H1 (cell line): ENCODE data around the gene SCMH1. TPM values are rescaled to one million over a fixed set of nuclear protein-coding genes. Genes with fewer than 3 reads are reported as not detected.

Experiments
- CTCF ChIA-PET: fragments of 300-600 bp; sonication (Branson Sonifier 250); formaldehyde crosslinking; loops from one replicate; lab custom pipeline; 2021; ENCODE audit not compliant: partially characterized antibody; lab: Charles Lee
- POLR2A ChIA-PET: fragments of 300-600 bp; sonication (Branson Sonifier 250); formaldehyde crosslinking; loops from one replicate; lab custom pipeline; 2021; ENCODE audit warnings: inconsistent platforms; ENCODE audit not compliant: partially characterized antibody; lab: Charles Lee
- DNase-seq, 2 experiments: peaks; one replicate each; pipeline versions ENCODE4 v3.0.0 to v3.0.0-alpha.2; 2010 to 2022; ENCODE audit warnings: low spot score in 2 of 2, low read depth in 1 of 2, mixed read lengths in 1 of 2
- FAIRE-seq: peaks from 2 replicates; lab custom pipeline; 2011; peaks lifted over from hg19 to GRCh38; lab: Jason Lieb, UNC
- H2AFZ ChIP-seq: 2 replicates; pipeline ENCODE4 v1.8.1; 2012; ENCODE audit warnings: low read length, inconsistent platforms
- H2AK5ac ChIP-seq: 2 replicates; pipeline ENCODE4 v1.6.1; 2013; ENCODE audit warnings: low read depth, low read length
- H2BK120ac ChIP-seq: replicated peaks from 2 replicates; pipeline ENCODE3; 2013; ENCODE audit warnings: low read depth, low read length, inconsistent platforms
- H2BK12ac ChIP-seq: 2 replicates; pipeline ENCODE4 v1.6.1; 2013; ENCODE audit warnings: low read depth, low read length
- H2BK15ac ChIP-seq: 2 replicates; pipeline ENCODE4 v1.6.1; 2013; ENCODE audit warnings: low read length
- H2BK20ac ChIP-seq: 2 replicates; pipeline ENCODE4 v1.6.1; 2013; ENCODE audit warnings: low read length
- H2BK5ac ChIP-seq: 2 replicates; pipeline ENCODE4 v1.6.1; 2013; ENCODE audit warnings: low read depth, low read length
- H3K14ac ChIP-seq: 2 replicates; pipeline ENCODE4 v1.6.1; 2013; ENCODE audit warnings: inconsistent platforms; ENCODE audit not compliant: insufficient read length
- H3K18ac ChIP-seq: 2 replicates; pipeline ENCODE4 v1.6.1; 2013; ENCODE audit warnings: low read length; ENCODE audit errors: extremely low read depth
- H3K23ac ChIP-seq: 2 replicates; pipeline ENCODE4 v1.6.1; 2013; ENCODE audit warnings: inconsistent platforms; ENCODE audit not compliant: insufficient read length
- H3K23me2 ChIP-seq: 2 replicates; pipeline ENCODE4 v1.6.1; 2013; ENCODE audit warnings: low read depth, low read length
- H3K27ac ChIP-seq: 2 replicates; pipeline ENCODE4 v1.6.1; 2011; ENCODE audit warnings: low read depth, low read length, inconsistent platforms
- H3K27me3 ChIP-seq, 4 experiments: replicated peaks in 1 of 4; 1 replicate in 1 of 4; 2 replicates in 3 of 4; pipeline versions ENCODE4 v1.6.1 to v1.8.1; 2011 to 2013; ENCODE audit warnings: low read length in 3 of 4, mild to moderate bottlenecking in 3 of 4, inconsistent platforms in 2 of 4, mixed read lengths in 2 of 4, moderate library complexity in 1 of 4; ENCODE audit not compliant: control insufficient read depth in 3 of 4, insufficient read depth in 3 of 4; ENCODE audit errors: extremely low read depth in 1 of 4
- H3K36me3 ChIP-seq, 4 experiments: 2 replicates each; pipeline versions ENCODE4 v1.6.1 to v1.8.1; 2011 to 2013; ENCODE audit warnings: mild to moderate bottlenecking in 4 of 4, low read length in 3 of 4, moderate library complexity in 2 of 4, control low read depth in 1 of 4, inconsistent platforms in 1 of 4; ENCODE audit not compliant: insufficient read depth in 4 of 4, control insufficient read depth in 2 of 4
- H3K4ac ChIP-seq: replicated peaks from 2 replicates; pipeline ENCODE3; 2013; ENCODE audit warnings: low read length, low read depth, mixed read lengths, inconsistent platforms; ENCODE audit not compliant: insufficient read length
- H3K4me1 ChIP-seq, 4 experiments: replicated peaks in 1 of 4; 1 replicate in 1 of 4; 2 replicates in 3 of 4; pipeline versions ENCODE4 v1.6.1 to v1.8.1; 2011 to 2013; ENCODE audit warnings: low read length in 3 of 4, inconsistent platforms in 2 of 4, mixed read lengths in 1 of 4; ENCODE audit not compliant: insufficient read depth in 4 of 4, control insufficient read depth in 3 of 4
- H3K4me2 ChIP-seq, 2 experiments: 2 replicates each; pipeline versions ENCODE4 v1.6.1 to v1.8.1; 2011 to 2013; ENCODE audit warnings: low read depth in 2 of 2, low read length in 2 of 2, control low read depth in 1 of 2, inconsistent platforms in 1 of 2, mild to moderate bottlenecking in 1 of 2; ENCODE audit not compliant: insufficient read depth in 1 of 2
- H3K4me3 ChIP-seq, 4 experiments: fragments of 200-600, 300-600 bp in 1 of 4; sonication (generic), shearing (Covaris generic), sonication (Bioruptor Twin) in 1 of 4; 2 replicates each; pipeline versions ENCODE4 v1.5.1 to v1.8.1; 2011 to 2016; ENCODE audit warnings: low read length in 4 of 4, low read depth in 3 of 4, control low read depth in 2 of 4, inconsistent platforms in 2 of 4, mild to moderate bottlenecking in 2 of 4, mixed read lengths in 1 of 4, moderate library complexity in 1 of 4; ENCODE audit not compliant: insufficient read depth in 2 of 4; ENCODE audit errors: extremely low read depth in 1 of 4
- H3K56ac ChIP-seq: replicated peaks from 2 replicates; pipeline ENCODE3; 2013; ENCODE audit warnings: low read depth, mild to moderate bottlenecking, mixed read lengths, low read length, inconsistent platforms; ENCODE audit not compliant: insufficient read length
- H3K79me1 ChIP-seq: 2 replicates; pipeline ENCODE4 v1.6.1; 2013; ENCODE audit warnings: low read depth, low read length, control low read depth
- H3K79me2 ChIP-seq, 2 experiments: 2 replicates each; pipeline versions ENCODE4 v1.6.1 to v1.8.1; 2012 to 2013; ENCODE audit warnings: low read length in 2 of 2, mild to moderate bottlenecking in 2 of 2, inconsistent platforms in 1 of 2; ENCODE audit not compliant: insufficient read depth in 2 of 2, control insufficient read depth in 1 of 2
- H3K9ac ChIP-seq, 4 experiments: replicated peaks in 1 of 4; 1 replicate in 1 of 4; 2 replicates in 3 of 4; pipeline versions ENCODE4 v1.6.1 to v1.8.1; 2011 to 2013; ENCODE audit warnings: low read depth in 3 of 4, low read length in 3 of 4, control low read depth in 2 of 4, mild to moderate bottlenecking in 2 of 4, moderate library complexity in 2 of 4, inconsistent platforms in 1 of 4; ENCODE audit errors: extremely low read depth in 1 of 4
- H3K9me3 ChIP-seq, 2 experiments: 2 replicates each; pipeline versions ENCODE4 v1.6.1 to v1.8.1; 2012 to 2013; ENCODE audit warnings: mild to moderate bottlenecking in 2 of 2, moderate library complexity in 2 of 2, control low read depth in 1 of 2, inconsistent platforms in 1 of 2, low read depth in 1 of 2, low read length in 1 of 2, mixed read lengths in 1 of 2; ENCODE audit not compliant: insufficient read depth in 2 of 2
- H4K20me1 ChIP-seq, 2 experiments: replicated peaks in 1 of 2; 2 replicates each; pipeline versions ENCODE3 to v1.8.1; 2011 to 2013; ENCODE audit warnings: inconsistent platforms in 2 of 2, low read length in 2 of 2, mild to moderate bottlenecking in 1 of 2; ENCODE audit not compliant: insufficient read depth in 2 of 2, control insufficient read depth in 1 of 2
- H4K5ac ChIP-seq: 2 replicates; pipeline ENCODE4 v1.6.1; 2013; ENCODE audit warnings: low read length, low read depth, mixed read lengths, inconsistent platforms; ENCODE audit not compliant: insufficient read length
- H4K8ac ChIP-seq: 2 replicates; pipeline ENCODE4 v1.8.0; 2013; ENCODE audit warnings: mild to moderate bottlenecking, moderate library complexity, low read length, inconsistent platforms; ENCODE audit not compliant: insufficient read depth; ENCODE audit errors: extremely low read depth
- H4K91ac ChIP-seq: replicated peaks from 2 replicates; pipeline ENCODE3; 2013; ENCODE audit warnings: low read length, mixed read lengths, inconsistent platforms; ENCODE audit not compliant: insufficient read length
- BCL11A ChIP-seq, 2 experiments: IDR thresholded peaks; one replicate each; pipeline ENCODE4 v1.6.1; 2011; ENCODE audit warnings: low read depth in 2 of 2, low read length in 2 of 2, mild to moderate bottlenecking in 2 of 2
- CREB1 ChIP-seq: IDR thresholded peaks from 2 replicates; pipeline ENCODE4 v1.6.1; 2012; ENCODE audit warnings: inconsistent platforms
- CTBP2 ChIP-seq: IDR thresholded peaks from 2 replicates; pipeline ENCODE4 v1.7.0; 2011; ENCODE audit warnings: borderline replicate concordance, mild to moderate bottlenecking, moderate library complexity, mixed read lengths, low read length; ENCODE audit not compliant: insufficient read depth, insufficient read length
- EGR1 ChIP-seq: IDR thresholded peaks from 2 replicates; pipeline ENCODE4 v1.6.1; 2011; ENCODE audit warnings: low read depth, low read length, borderline replicate concordance
- FOSL1 ChIP-seq: IDR thresholded peaks from 2 replicates; pipeline ENCODE4 v1.6.1; 2011; ENCODE audit warnings: mild to moderate bottlenecking, low read depth, low read length, moderate library complexity; ENCODE audit not compliant: insufficient read depth
- HDAC2 ChIP-seq, 2 experiments: fragments of 300-600 bp in 1 of 2; sonication (generic) in 1 of 2; IDR thresholded peaks; 2 replicates each; pipeline ENCODE4 v1.6.1; 2011 to 2012; ENCODE audit warnings: low read depth in 2 of 2, low read length in 2 of 2, mild to moderate bottlenecking in 2 of 2, moderate library complexity in 2 of 2, borderline replicate concordance in 1 of 2, inconsistent platforms in 1 of 2
- JUND ChIP-seq: IDR thresholded peaks from 2 replicates; pipeline ENCODE4 v1.6.1; 2011; ENCODE audit warnings: mild to moderate bottlenecking, improper control_type of control experiment, low read length
- KDM4A ChIP-seq: IDR thresholded peaks from one replicate; pipeline ENCODE4 v1.7.1; 2012; ENCODE audit warnings: low read depth, mild to moderate bottlenecking, moderate library complexity, low read length, inconsistent platforms; ENCODE audit not compliant: severe bottlenecking
- POU5F1 ChIP-seq: IDR thresholded peaks from 2 replicates; pipeline ENCODE4 v1.6.1; 2011; ENCODE audit warnings: low read depth, mild to moderate bottlenecking, low read length, moderate library complexity
- SIRT6 ChIP-seq: IDR thresholded peaks from one replicate; pipeline ENCODE4 v1.7.1; 2012; ENCODE audit warnings: low read length, inconsistent platforms
- SP2 ChIP-seq: IDR thresholded peaks from 2 replicates; pipeline ENCODE4 v1.6.1; 2012; ENCODE audit warnings: mild to moderate bottlenecking, low read length, inconsistent platforms
- SUZ12 ChIP-seq: fragments of 200-600 bp; sonication (generic); IDR thresholded peaks from 2 replicates; pipeline ENCODE4 v1.6.1; 2012; ENCODE audit warnings: mild to moderate bottlenecking, inconsistent platforms, low read length, moderate library complexity, mixed read lengths
- TEAD4 ChIP-seq: IDR thresholded peaks from 2 replicates; pipeline ENCODE4 v1.6.1; 2012; ENCODE audit warnings: low read depth, low read length, inconsistent platforms, mixed read lengths
- USF2 ChIP-seq: IDR thresholded peaks from 2 replicates; pipeline ENCODE4 v1.6.1; 2011; ENCODE audit warnings: low read length, improper control_type of control experiment
- YY1 ChIP-seq: IDR thresholded peaks from 2 replicates; pipeline ENCODE4 v1.6.1; 2011; ENCODE audit warnings: low read depth, mild to moderate bottlenecking, low read length
- polyA plus RNA-seq, 7 experiments: library from polyadenylated mRNA; depleted of rRNA in 3 of 7; stranded (reverse) in 5 of 7; unstranded in 2 of 7; fragments of >200 nt in 5 of 7; fragments of 200-250 nt in 2 of 7; gene quantifications; 1 replicate in 5 of 7; 2 replicates in 1 of 7; 4 replicates in 1 of 7; pipeline versions ENCODE4 v1.2.1 to v1.2.3, GENCODE V29; 2011 to 2013; ENCODE audit warnings: missing spikeins in 2 of 7, mixed read lengths in 2 of 7
- total RNA-seq: library from RNA; stranded (reverse); fragmentation: NEBNext Ultra II Directional; extraction: Animal tissue kit (Norgen Biotek cat#: 25700); gene quantifications from 2 replicates; pipeline ENCODE4 v1.2.1, GENCODE V29; 2021

SCMH1 gene
- total and polyA plus RNA-seq, 2 of the 8 experiments (the other 6 are each of a cell fraction or from before 2014, with no cell fraction given), result 16.6 to 30.7 TPM

DNA sequence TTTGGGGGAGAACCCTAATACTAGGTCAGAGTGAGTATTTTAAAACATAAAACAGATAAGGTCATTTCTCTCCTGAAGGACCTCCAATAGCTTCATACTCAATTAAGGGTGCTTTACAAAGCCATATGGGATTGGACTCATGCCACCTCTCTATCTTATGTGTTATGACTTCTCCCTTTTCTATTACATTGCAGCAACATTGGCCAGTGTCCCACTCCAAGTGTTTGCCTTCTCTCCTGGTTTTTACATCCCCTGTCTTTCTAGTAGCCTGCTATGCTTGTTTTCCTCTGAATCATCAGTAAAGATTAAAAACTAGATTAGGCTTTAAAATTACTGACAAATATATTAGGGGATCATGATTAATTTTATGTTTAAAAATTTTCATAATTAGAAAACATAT is 66.6 kb downstream of the SCMH1 start:
- Histone ChIP-seq H2AFZ (no peak overlapping the region), H3K18ac (no peak overlapping the region), H2BK15ac (no peak overlapping the region), H3K9ac (no peak overlapping the region), H2BK12ac (no peak overlapping the region), H3K4me2 (no peak overlapping the region), H3K79me2 (no peaks in the 10 kb centered on the region), H4K20me1 (no peaks in the 10 kb centered on the region), H3K27ac (no peak overlapping the region), H3K4me1 (no peaks in the 10 kb centered on the region), H3K36me3 (peaks cover 0 to 10% (median 0%) of the 10 kb centered on the region in 4 experiments; a peak in 1 of 8 replicates), H3K4me3 (no peak overlapping the region), H4K5ac (no peak overlapping the region), H2BK20ac (no peak overlapping the region), H3K4ac (no peak overlapping the region), H4K8ac (no peak overlapping the region), H4K91ac (no peak overlapping the region), H3K27me3 (no peaks in the 10 kb centered on the region), H3K23ac (no peak overlapping the region), H3K56ac (no peak overlapping the region), H2BK120ac (no peak overlapping the region), H2BK5ac (no peak overlapping the region), H2AK5ac (no peak overlapping the region), H3K14ac (no peak overlapping the region), H3K9me3 (peaks cover 12 to 17% of the 10 kb centered on the region in 2 experiments), H3K23me2 (no peaks in the 10 kb centered on the region), H3K79me1 (no peaks in the 10 kb centered on the region)
- ChIA-PET POLR2A (no interaction called here), CTCF (interaction anchor here (0.9 to 1.3 kb wide), 2 partner anchors 14 to 107 kb away, joined by 3 to 4 read pairs; no protein-coding TSS in a partner anchor)
- DNase-seq, result no peak
- no peak for FAIRE-seq
- TF ChIP-seq FOSL1 (no peak), YY1 (no peak), USF2 (no peak), JUND (no peak), TEAD4 (no peak), KDM4A (no peak), POU5F1 (no peak), BCL11A (IDR thresholded peaks at IDR 0.05; ENCODE audit: low read depth in 2 of 2, low read length in 2 of 2) (no peak), EGR1 (no peak), CTBP2 (no peak), HDAC2 (IDR thresholded peaks at IDR 0.05; ENCODE audit: borderline replicate concordance in 1 of 2, low read depth in 2 of 2, low read length in 2 of 2) (no peak), SP2 (no peak), SIRT6 (no peak), CREB1 (no peak), SUZ12 (no peak)
